NCI-H524 (cell line): ENCODE measurements around the gene DNAAF8.
A peak's percentile ranks its signal among the peaks of the same experiment; 100 is the strongest.

Experiments used
- DNase-seq, 2 experiments: peaks; one replicate each; lab custom pipeline; 2025; lab: John Stamatoyannopoulos, UW

The DNAAF8 gene

DNA sequence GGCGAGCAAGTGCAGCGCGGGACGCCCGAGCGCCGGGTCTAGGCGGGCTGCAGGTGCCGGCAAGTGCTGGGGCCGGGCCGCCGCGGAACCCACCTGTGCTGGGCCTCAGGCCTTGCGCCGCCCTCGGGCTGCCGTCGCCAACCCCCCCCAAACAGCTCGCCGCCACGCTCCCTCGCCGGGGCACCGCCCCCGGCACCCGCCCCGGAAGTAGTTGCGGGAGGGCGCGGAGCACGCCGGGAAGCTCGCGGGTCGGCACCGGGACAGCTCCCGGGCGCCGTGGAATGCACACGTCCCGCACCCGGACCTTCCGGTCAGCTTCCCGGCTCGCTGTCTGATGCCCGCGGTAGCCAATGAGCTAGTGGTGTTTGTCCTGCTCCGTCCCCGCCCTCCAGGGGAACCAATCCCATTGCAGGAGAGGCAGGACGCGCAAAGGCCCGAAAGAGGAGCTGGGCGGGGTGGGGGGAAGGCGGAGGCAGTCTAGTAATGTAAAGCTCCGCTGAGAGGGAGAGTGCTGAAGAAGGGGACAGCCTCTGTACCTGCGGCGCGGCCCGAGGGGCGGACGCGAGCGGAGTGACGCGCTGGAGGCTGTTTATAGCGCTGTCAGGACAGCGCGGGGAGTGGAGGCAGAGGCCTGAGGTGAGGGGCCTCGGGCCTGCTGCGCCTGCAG is at the start of gene DNAAF8, which contains the start of gene ANKS3:
TSS of gene DNAAF8 (plus strand) at position 475 of the 667 bp plus-strand sequence. CDS start 1,978 bp downstream, outside the sequence.
TSS of gene ANKS3 (minus strand) at position 209 of the 667 bp plus-strand sequence. CDS start 4,122 bp downstream, outside the sequence.
- DNase-seq = peak; percentile 93 to 96

DNA sequence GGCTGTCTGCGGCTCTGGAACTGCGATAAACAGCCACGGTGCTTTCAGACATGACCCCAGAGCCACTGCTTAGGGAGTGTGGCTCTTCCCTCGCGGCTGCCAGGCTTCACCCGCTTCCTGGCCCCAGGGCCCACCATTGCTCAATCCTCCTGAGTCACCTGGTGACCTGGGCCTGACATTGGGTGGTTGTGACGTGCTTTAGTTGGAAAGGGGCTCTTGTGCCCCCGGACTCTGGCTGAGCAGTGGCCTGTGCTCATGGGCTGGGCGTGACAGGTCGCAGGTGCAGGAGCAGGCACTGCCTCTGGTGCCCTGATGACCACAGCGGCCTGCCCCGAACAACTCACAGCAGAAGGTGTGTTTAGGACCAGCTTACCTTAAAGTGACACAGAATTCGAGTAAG is 49.6 kb upstream of the DNAAF8 start:
- no peak for DNase-seq

DNA sequence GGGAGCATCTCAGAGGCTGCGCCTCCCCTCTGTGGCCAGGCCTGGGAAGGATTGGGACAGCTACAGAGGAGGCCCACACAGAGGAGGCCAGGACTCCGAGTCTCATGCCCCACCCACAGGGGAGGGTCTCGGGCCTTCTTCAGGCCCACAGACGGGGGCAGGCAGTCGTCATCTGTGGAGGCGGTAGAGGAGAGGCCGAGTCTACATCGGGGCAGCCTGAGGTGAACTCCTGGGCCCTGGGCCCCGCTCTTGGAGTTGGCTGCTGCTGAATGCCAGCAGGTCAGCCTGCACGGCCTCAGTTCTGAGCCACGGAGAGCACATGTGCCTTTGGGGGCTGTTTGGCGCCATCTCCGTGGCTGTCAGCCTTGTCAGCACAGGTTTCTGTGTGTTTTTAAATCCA is 49.0 kb upstream of the DNAAF8 start:
- DNase-seq = no peak

DNA sequence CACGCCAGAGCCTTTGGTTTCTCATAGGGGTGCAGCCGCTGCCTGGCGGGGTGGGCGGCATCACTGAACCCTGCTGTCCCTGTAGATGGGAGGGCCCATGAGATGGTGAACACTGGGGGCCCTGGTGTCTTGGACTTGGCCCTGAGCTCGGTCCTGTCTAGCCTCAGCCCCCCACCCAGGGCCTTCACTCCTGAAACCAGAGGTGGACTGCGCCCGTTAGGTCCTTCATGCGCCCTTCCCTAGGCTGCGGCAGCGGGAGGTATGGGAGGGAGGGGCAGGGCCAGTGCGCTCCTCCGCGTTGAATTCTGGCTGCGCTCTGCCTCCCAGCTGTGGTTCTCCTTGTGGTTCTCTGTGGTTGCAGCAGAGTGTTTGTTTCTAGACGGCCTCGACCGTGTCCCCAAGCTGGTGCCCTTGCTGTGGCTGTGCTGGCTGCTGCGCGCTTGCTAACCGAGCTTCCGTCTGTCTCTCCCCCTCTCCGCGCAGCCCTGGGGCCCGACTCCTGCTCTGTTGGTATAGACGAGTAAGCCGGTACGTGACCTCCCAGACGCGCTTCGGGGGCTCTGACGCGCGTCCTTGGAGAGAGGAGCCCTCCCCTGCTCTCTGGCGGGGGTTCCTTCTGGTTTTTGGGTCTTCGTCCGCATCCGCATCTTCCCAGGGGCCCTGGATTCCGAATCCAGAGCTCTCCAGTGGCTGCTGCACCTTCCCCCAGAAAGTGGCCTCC is 48.4 kb upstream of the DNAAF8 start:
- DNase-seq = no peak

DNA sequence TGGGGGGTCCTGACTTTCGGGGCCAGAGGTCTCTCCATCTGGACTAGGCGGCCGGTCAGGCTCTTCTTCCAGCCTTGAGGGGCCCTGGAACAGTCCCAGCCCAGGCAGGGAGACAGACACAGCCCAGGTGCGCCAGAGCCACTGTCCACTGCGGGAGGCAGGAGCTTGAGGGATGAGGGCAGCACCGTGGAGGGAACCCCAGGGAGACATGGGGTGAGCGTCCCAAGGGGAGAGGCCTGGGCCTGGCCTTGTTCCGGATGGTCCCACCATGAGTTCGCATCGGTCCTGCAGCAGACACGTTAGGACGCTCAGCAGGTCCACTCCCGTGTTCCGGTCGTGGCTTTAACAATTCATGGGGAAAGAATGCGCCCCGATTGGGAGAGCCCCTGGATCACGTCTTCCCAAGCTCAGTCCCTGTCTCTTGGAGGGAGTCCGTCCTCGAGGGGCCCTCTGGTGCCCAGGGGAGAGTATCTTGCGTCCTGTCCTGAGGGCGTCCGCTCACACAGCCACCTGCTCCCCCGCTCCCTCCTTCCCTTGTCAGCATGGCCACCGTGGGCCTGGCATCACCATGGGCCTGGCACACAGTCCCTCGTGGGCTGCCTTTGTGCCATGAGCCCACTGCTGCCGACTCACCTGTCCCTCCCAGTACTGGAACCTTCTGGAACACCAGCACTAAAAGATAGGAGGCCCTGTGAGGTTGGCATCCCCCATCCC is 47.7 kb upstream of the DNAAF8 start:
- DNase-seq = no peak

DNA sequence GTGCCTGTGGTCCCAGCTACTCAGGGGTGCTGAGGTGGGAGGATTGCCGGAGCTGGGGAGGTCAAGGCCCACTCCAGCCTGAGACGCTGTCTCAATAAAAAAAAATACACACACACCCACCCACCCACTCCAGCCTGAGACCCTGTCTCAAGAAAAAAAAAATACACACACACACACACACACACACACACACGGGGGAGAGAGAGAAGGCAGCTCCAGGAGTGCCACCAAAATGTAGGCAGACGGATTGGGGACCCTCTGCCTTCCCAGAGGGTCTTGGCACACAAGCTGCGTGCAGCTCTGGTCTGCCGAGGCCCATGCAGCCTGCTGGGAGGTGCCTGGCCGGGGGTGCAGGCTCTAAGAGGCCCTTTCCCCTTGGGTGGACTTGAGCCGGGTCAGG is 46.9 kb upstream of the DNAAF8 start:
- DNase-seq = no peak

DNA sequence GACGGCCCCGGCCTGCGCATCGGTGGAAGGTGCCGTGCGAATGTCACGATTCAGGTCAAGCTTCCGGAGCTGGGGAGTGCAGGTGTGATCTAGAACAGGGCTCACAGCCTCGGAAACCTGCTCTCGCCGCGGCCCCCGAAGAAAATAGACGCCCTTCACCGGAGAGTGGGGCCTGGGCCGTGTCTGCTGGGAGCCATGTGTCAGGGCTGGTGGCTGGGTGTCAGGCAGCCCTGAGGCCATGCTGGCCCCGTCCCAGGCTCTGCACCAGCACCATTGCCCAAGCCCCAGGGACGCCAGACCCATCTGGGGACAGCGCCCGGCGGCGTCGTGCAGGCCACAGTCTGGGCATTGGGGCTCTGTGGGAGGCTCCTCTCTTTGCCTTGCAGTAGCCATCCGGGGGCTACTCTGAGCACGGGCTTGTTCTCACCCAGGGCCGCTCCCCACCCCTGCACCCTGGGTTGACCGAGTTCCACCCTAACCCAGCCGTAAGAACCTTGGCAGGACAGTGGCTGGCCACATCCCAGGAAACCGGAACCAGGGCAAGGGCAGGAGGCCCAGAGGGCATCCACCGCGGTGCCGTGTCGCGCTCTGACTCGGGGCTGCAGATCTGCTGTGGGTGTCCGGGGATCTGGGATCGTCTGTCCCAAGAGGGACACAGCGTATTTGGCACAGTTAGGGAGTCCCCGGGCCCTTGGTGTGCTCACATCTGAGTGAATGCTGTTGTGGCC is 46.2 kb upstream of the DNAAF8 start:
- no peak for DNase-seq

DNA sequence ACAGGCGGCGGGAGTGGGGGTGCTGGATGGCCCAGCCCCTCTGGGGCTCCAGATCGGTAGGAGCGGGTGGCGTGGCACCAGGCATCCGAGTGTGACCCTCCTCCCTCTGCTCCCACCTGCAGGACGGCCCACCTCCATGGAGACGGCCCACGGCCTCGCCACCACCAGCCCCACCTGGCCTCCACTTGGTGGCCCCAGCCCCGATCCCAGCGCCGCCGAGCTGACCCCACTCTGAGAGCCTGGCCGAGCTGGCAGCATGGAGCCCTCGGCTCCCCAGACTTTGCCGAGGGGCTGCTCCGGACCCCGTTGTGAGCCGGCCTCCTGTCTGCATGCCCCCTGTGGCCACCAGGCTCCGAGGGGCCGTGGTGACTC is 45.7 kb upstream of the DNAAF8 start:
- DNase-seq = no peak

DNA sequence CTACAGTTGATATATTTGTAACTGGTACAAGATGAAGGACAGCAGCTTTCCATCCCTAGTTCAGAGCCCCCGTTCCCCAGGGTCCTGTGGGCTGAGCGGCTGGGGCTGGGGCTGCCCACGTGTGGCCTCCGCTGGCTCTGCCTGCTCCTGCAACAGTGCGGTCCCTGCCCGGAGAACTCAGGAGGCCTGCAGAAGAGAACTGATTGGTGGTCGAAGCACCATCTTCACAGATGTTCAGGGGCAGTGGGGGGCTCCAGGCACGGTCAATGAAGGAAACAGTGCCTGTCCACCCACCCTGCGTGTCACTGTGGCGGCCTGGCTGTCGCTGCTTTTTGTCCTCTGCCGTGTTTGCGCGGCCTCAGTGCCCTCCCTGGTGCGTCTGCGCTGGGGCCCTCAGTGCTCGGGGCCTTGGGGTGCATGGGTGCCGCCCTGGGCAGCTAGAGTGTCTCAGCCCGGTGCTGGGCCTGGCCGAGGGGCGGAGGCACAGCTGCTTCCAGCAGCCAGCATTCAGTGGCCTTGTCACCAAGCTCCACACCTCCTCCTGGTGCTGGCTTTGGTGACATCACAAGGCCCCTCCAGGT is 45.2 kb upstream of the DNAAF8 start:
- no peak for DNase-seq

DNA sequence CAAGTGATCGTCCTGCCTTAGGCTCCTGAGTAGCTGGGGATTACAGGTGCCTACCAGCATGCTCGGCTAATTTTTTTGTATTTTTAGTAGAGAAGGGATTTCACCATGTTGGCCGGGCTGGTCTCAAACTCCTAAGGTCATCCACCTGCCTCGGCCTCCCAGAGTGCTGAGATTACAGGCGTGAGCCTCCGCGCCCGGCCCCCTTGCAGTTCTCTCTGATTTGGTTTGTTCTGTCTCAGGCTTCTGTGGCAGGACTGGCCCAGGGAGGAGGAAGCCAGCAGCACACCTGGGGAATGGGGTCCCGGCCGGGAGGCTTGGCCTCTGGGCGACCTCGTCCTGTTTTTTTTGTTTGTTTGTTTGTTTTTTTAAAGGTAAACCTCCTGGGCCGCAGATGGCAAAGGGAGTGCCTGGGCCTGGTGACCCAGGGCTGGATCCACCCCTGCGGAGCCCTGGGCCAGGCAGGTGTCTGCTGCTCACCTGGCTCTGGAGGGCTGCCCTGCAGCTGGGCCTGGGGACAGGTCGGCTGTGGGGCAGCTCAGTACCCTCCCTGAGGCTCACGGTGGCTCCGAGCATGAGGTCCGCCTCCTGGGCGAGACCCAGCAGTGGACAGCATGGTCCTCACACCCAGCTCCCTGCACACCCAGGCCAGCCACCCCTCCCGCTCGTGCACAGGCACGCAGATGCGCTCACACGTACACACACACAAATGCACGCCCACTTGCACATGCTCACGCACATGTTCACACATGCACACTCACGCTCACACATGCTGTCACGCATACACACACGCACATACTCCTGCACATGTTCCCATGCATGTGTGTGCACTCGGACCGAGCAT is 44.3 kb upstream of the DNAAF8 start:
- DNase-seq = no peak

DNA sequence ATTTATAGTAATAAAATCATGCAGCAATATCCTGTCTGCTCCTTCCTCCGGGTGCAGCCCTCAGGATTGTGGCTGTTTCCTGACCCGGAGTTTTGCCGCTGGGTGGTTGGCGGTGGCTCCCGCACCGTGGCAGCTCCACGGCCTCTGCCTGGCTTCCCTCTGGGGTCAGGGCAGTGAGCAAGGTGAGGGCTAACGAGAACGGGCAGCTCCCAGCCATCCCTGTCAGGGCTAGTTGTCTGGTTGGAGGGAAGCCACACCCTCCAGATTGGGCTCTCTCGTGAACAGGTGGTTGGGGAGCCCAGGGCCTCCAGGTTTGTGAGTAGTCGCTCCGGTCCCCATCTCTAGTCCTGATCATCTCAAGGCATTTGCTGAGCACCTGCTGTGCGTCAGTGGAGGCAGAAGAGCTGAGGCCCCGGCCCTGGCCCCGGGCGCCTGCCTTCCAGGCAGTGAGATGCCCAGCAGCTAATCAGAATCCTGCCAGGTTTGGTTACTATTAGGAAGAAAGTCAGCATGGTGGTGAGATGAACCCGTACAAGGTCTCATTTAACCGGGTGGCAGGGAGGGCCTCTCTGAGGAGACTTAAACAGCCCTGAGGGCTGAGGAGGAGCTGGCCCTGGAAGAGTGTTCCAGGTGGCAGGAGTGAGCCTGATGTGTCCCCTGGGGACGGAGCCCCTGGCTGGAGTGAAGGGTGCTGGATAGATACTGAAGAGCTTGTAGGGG is 43.2 kb upstream of the DNAAF8 start:
- DNase-seq = peak in 1 of 2 experiments; percentile 25

DNA sequence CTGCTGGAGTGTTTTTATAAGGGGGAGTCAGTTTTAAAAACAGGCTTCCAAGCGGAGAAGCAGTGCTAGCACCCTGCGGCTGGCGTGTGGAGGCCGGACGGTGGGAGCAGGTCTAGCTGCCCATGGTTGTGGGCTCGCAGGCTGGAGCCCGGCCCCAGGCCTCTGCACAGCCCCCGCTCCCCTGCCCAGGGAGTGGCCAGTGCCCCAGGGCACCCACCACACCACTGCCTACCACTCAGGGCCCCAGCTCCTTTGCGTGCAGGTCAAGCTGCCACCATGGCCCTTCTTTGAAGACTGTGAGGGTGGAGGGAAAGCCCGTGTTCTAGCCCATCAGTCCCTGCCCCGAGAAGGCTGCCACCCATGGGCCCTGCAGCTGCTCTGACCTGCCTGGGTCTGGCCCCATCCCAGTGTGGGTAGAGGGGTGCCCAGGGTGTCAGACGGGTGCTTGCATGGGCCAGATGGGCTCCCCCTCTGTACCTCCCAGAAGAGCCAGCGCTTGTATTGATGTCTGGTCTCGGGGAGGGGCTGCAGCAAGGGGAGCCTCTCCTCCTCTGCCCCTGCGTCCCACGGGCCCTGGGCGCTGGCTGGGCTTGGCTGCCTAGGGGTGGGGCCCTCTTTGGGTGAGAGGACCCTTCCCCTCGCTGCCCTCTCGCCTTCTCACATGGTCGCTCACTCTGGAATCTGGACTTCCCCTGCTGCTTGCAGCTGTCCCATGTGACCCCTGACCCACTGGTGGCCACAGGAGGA is 42.5 kb upstream of the DNAAF8 start:
- DNase-seq = no peak

DNA sequence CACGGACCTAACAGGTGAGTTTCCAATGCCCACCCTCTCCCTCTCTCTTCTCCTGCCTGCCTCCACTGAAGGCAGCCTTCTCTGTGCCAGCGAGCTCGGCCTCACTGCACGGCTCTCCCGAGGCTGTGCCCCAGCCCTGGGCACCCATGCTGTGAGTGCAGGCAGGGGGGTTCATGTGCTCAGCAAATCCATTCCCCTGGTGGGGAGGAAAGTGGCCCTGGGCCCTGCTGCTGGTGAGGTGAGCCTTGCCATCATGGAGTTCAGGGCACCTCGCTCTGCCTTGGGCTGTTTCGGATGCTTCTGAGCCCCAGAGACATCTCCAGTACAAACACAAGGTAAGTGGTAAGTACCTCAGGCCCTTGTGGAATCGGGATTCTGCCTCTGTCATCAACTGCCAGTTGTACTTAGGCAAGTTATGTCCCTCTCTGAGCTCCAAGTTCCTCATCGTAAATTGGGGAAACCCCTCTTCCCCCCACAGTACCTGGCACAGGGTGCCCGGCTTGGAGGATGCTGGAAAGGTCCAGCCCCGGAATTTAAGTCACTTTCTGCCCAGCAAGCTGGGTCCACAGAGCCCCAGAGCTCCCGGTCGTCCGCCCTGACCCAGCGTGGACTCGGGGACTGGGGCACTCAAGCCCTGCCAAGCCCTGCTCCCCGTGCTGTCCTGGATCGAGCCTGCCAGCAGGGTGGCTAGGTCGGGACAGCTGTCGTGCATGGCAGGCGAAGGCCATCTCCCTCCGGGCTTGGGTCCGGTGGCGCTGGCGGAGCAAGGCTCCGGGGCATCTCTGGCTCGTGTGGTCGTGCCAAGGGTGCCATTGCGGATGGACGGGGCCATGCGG is 41.7 kb upstream of the DNAAF8 start:
- peak in 1 of 2 experiments; percentile 49 for DNase-seq

DNA sequence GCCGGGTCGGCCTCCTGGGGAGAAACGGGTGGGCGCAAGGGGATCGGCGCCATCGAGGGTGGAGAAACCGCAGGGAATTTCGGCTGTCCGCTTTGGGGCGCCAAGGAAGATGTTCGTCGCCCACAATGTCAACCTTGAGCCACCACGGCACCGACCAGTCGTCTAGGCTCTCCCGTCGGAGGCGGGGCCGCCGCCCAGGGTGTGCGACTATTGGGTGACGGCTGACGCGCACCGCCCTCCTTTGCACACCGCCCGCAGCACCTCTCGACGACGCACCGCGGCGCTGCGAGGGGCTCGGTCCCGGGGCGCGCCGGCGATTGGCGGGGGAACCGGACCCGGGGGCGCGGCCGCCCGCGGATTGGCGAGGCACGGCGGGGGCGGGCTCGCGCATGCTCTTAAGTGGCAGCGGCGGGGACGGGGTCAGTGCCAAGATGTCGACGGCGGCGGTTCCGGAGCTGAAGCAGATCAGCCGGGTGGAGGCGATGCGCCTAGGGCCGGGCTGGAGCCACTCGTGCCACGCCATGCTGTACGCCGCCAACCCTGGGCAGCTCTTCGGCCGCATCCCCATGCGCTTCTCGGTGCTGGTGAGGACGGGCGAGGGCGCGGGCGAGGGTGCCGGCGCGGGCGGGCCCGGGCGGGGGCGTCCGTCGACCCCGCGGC is 40.9 kb upstream of the DNAAF8 start, which contains the start of gene NUDT16L1:
TSS of gene NUDT16L1 (plus strand) at position 267 of the 660 bp plus-strand sequence. CDS start at position 432, 165 bp downstream.
- peak; percentile 92 to 97 for DNase-seq

DNA sequence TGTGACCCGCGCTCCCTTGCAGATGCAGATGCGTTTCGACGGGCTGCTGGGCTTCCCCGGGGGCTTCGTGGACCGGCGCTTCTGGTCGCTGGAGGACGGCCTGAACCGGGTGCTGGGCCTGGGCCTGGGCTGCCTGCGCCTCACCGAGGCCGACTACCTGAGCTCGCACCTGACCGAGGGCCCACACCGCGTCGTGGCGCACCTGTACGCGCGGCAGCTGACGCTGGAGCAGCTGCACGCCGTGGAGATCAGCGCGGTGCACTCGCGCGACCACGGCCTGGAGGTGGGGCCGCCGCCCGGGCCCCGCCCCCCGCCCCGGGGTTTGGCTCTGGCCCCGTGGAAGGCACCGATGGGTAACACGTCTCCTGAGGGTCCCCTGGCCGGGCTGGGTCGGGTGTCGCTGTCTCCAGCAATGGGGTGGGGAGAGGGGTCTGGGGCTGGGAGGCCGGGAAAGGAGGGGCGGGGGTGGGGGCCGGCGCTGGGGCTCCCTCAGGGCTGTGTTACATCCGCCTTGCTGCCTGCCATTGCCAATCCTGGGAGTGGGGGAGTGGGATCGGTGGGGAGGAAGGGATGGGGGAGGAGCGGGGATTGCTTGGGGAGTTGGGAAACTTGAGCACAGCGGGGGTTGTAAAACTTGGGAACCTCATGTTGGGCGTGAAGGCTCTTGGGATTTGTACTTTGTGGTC is 40.2 kb upstream of the DNAAF8 start:
- peak in 1 of 2 experiments; percentile 40 for DNase-seq

DNA sequence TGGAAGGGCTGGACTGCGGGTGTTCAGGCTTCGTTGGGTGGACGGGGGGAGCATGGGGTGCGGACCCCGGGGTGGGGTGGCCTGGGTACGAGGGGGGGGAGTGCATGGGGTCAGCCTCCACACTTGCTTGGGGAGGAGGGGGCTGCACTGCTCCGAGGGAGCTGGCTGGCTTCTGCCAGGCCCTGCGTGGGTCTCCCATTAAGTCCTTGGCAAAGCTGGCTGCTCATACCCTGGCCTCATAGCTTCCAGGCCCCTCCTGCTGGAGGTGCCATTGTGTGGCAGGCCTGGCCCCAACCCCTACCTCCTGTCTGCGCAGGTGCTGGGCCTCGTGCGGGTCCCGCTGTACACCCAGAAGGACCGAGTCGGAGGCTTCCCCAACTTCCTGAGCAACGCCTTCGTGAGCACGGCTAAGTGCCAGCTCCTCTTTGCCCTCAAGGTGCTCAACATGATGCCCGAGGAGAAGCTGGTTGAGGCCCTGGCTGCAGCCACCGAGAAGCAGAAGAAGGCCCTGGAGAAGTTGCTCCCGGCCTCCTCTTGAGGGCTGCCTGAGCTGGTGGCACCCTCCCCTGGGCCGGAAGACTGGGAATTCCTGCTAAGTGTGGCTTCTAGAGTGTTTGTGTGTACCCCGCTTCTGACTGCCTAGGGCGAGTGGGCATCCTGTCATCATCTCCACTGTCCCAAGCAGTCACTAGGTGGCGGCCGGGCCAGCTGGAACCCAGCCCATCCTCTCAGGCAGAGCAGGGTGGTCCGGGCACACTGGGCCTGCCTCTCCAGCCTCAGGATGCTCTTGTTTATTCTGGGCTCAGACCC is 39.5 kb upstream of the DNAAF8 start:
- no peak for DNase-seq
